K562 (cell line): ENCODE measurements around the gene CYSRT1. TPM values are rescaled to one million over a fixed set of nuclear protein-coding genes. Genes with fewer than 3 reads are reported as not detected.

Experiments used
- ATAC-seq: fragments of 200-7000 bp; cut with Tn5 transposase; 3 replicates; pipeline ENCODE4 v1.9.1; 2020; ENCODE audit warnings: moderate library complexity
- BruUV-seq: library from RNA; stranded (reverse); fragments of 400-500 nt; replicated peaks from 2 replicates; lab custom pipeline; 2021; lab: Mats Ljungman, UMichigan
- CTCF ChIA-PET: fragments of 300-600 bp; formaldehyde crosslinking; extraction: SDS; loops from one replicate; lab custom pipeline; 2021; ENCODE audit warnings: low intra/inter-chr PET ratio; lab: Yijun Ruan, JAX
- POLR2A ChIA-PET: fragments of 300-600, 350-650 bp; sonication (Branson Sonifier 250); formaldehyde crosslinking; extraction: SDS; loops from one replicate; lab custom pipeline; 2021; ENCODE audit warnings: antibody characterized with exemption, inconsistent platforms; lab: Yijun Ruan, JAX
- DNase-seq, 4 experiments: peaks; one replicate each; pipeline versions ENCODE4 v3.0.0 to v3.0.0-alpha.2; 2011 to 2018; ENCODE audit warnings: low spot score in 3 of 4, mixed read lengths in 3 of 4; ENCODE audit errors: extremely low read depth in 1 of 4
- FAIRE-seq: peaks from 2 replicates; lab custom pipeline; 2011; peaks lifted over from hg19 to GRCh38; lab: Jason Lieb, UNC
- H2AFZ ChIP-seq: 2 replicates; pipeline ENCODE4 v1.6.0; 2011; ENCODE audit warnings: low read depth, low read length, control low read depth, inconsistent platforms
- H3K27ac ChIP-seq: fragments of 200-600 bp; 3 replicates; pipeline ENCODE4 v1.8.0; 2011; ENCODE audit warnings: low read depth, mild to moderate bottlenecking, control low read depth, inconsistent platforms, low read length, moderate library complexity, mixed read lengths; ENCODE audit errors: extremely low read depth
- H3K27me3 ChIP-seq, 2 experiments: fragments of 300-600 bp in 1 of 2; 2 replicates in 1 of 2; 3 replicates in 1 of 2; pipeline versions ENCODE4 v1.6.0 to v1.8.0; 2011; ENCODE audit warnings: inconsistent platforms in 2 of 2, low read length in 2 of 2, mild to moderate bottlenecking in 1 of 2, mixed read lengths in 1 of 2, moderate library complexity in 1 of 2; ENCODE audit not compliant: control insufficient read depth in 2 of 2, insufficient read depth in 2 of 2
- H3K36me3 ChIP-seq: fragments of 300-600 bp; 3 replicates; pipeline ENCODE4 v1.8.0; 2011; ENCODE audit warnings: mild to moderate bottlenecking, low read length, inconsistent platforms; ENCODE audit not compliant: control insufficient read depth, insufficient read depth
- H3K4me1 ChIP-seq, 2 experiments: fragments of 200-600 bp in 1 of 2; replicated peaks in 1 of 2; 2 replicates in 1 of 2; 3 replicates in 1 of 2; pipeline versions ENCODE4 v1.5.1 to v1.8.0; 2011; ENCODE audit warnings: inconsistent platforms in 2 of 2, low read length in 2 of 2, mild to moderate bottlenecking in 1 of 2, mixed read lengths in 1 of 2, moderate library complexity in 1 of 2; ENCODE audit not compliant: control insufficient read depth in 2 of 2, insufficient read depth in 2 of 2
- H3K4me2 ChIP-seq: 2 replicates; pipeline ENCODE4 v1.6.1; 2011; ENCODE audit warnings: low read length, control low read depth, inconsistent platforms, mixed read lengths; ENCODE audit not compliant: insufficient read depth
- H3K4me3 ChIP-seq: fragments of 200-600 bp; sonication (generic), shearing (Covaris generic); 2 replicates; pipeline ENCODE4 v1.5.1; 2016; ENCODE audit warnings: control low read depth, inconsistent platforms
- H3K79me2 ChIP-seq: fragments of 200-600 bp; 3 replicates; pipeline ENCODE4 v1.8.0; 2011; ENCODE audit warnings: low read length, inconsistent platforms; ENCODE audit not compliant: control insufficient read depth, insufficient read depth
- H3K9ac ChIP-seq, 2 experiments: 2 replicates each; pipeline versions ENCODE4 v1.6.0 to v1.6.1; 2011; ENCODE audit warnings: low read depth in 2 of 2, low read length in 2 of 2, control low read depth in 1 of 2, inconsistent platforms in 1 of 2, mild to moderate bottlenecking in 1 of 2, mixed read lengths in 1 of 2; ENCODE audit not compliant: insufficient read depth in 1 of 2
- H3K9me1 ChIP-seq: one replicate; pipeline ENCODE4 v1.6.0; 2011; ENCODE audit warnings: inconsistent platforms, mild to moderate bottlenecking, low read length, moderate library complexity; ENCODE audit not compliant: control insufficient read depth, insufficient read depth
- H3K9me3 ChIP-seq: replicated peaks from 2 replicates; pipeline ENCODE4 v1.5.1; 2011; ENCODE audit warnings: low read depth, low read length, inconsistent platforms; ENCODE audit not compliant: control insufficient read depth, insufficient read depth
- H4K20me1 ChIP-seq: replicated peaks from 2 replicates; pipeline ENCODE4 v1.6.1; 2011; ENCODE audit warnings: low read length, inconsistent platforms, mixed read lengths; ENCODE audit not compliant: control insufficient read depth, insufficient read depth
- DIDO1 ChIP-seq: fragments of 450-650 bp; IDR thresholded peaks from 2 replicates; pipeline ENCODE4 v1.6.1; 2016; ENCODE audit warnings: low read depth, missing biosample characterization, missing genetic modification characterization
- GATAD2A ChIP-seq: fragments of 450-650 bp; IDR thresholded peaks from 2 replicates; pipeline ENCODE4 v1.6.1; 2017
- POLR2G ChIP-seq: fragments of 200-400 bp; formaldehyde crosslinking; IDR thresholded peaks from 2 replicates; pipeline ENCODE4 v1.6.1; 2017; ENCODE audit warnings: low read depth, mild to moderate bottlenecking, antibody characterized with exemption, low read length, moderate library complexity
- WGBS: fragments of 100-300 bp; shearing (Covaris generic); methylation state at CpG from one replicate; pipeline ENCODE4 v1.1.6; 2016; ENCODE audit warnings: low coverage, mixed read lengths; ENCODE audit not compliant: insufficient coverage; ENCODE audit errors: missing lambda C conversion rate; 5-methylcytosine and 5-hydroxymethylcytosine counted together
- in situ Hi-C: fragments of 300-500 bp; cut with MboI; formaldehyde crosslinking; loops from 4 replicates; pipeline ENCODE4 v1.15.0; 2018; ENCODE audit warnings: inconsistent platforms, mixed read lengths
- intact Hi-C: fragments of 100-400 bp; cut with micrococcal nuclease; formaldehyde crosslinking; loops from 2 replicates; pipeline ENCODE4 v1.14.2; 2022
- polyA plus RNA-seq, 8 experiments: library from polyadenylated mRNA; depleted of rRNA in 4 of 8; stranded (reverse) in 5 of 8; unstranded in 3 of 8; fragments of >200 nt; fragmentation: Nextera tagmentation in 2 of 8; fragmentation: Illumina TruSeq in 1 of 8; extraction: Ambion mirVana in 2 of 8; extraction: Trizol in 1 of 8; gene quantifications; 2 replicates each; pipeline versions ENCODE4 v1.2.1 to v1.2.3, GENCODE V29; 2011 to 2014; ENCODE audit warnings: inconsistent platforms in 1 of 8, missing spikeins in 1 of 8
- total RNA-seq, 7 experiments: library from RNA; depleted of rRNA in 6 of 7; stranded (reverse); fragments of >200 nt in 6 of 7; fragmentation: Illumina TruSeq in 2 of 7; extraction: Trizol in 2 of 7; gene quantifications; 2 replicates each; pipeline versions ENCODE4 v1.2.1 to v1.2.3, GENCODE V29; 2011 to 2021; ENCODE audit warnings: low replicate concordance in 1 of 7
- TF ChIP-seq, protein P1 (sequence below): fragments of 250-450 bp; sonication (Bioruptor Pico); IDR thresholded peaks from 2 replicates; pipeline ENCODE4 v1.5.0; 2021; ENCODE audit warnings: mild to moderate bottlenecking, borderline replicate concordance

CYSRT1 gene
- total and polyA plus RNA-seq, 9 of the 15 experiments (the other 6 are each of a cell fraction or from before 2014, with no cell fraction given) = 0.04 to 1.4 (median 0.42) TPM; not detected in 3

DNA sequence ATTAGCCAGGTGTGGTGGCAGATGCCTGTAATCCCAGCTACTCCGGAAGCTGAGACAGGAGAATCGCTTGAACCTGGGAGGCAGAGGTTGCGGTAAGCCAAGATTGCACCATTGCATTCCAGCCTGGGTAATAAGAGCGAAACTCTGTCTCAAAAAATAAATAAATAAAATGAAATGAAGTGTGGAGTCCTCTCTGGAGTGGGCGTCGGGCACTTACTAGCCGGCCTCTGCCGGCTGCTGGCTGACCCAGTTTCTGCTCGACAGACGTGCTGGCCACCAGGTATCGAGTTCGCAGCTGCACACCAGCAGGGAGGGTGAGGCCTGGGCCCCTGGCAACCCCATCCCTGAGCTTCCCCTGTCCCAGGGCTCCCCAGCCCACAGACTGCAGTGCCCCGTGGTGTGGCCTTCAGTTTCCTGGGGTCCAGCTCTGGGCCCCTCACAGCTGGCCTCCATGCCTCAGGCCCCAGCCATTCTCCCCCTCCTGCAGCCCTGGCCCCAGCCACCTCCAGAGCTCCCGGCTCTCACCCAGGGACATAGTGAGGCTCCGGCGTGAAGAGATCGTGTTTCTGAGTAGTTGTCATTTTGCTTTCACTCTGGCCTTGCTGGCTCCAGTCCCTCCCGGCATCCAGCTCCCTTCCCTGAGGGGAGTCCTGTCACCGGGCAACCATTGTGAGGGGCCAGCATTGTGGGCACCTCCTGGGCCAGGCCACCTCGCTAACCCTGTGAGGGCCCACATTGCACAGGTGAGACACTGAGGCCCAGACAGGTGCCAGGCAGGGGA is 22.4 kb downstream of the CYSRT1 start:
- no peak overlapping the region for H2AFZ ChIP-seq

DNA sequence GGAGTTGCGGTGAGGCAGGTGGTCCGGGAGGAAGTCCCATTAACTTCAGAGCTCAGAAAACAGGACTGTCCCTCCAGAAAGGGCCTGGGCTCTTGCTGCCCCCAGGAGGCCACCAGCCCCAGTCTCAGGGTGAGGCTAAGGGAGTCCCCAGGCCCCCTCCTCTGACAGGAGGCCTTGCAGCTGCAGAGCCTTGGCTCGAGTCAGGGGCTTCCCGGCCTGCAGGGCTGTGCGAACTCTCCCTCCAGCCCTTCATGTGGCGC is 22.9 kb downstream of the CYSRT1 start:
- FAIRE-seq = no peak
- no peak for ATAC-seq
- Histone ChIP-seq H3K4me1 (peaks cover 11 to 75% of the 10 kb centered on the region in 2 experiments; a peak in 4 of 5 replicates), H3K9ac (peak overlapping the region in 1 of 2 experiments; percentile 71; a peak in 2 of 4 replicates), H3K36me3 (peaks cover 13% of the 10 kb centered on the region), H3K27me3 (no peaks in the 10 kb centered on the region), H2AFZ (no peak overlapping the region), H3K4me3 (no peak overlapping the region), H4K20me1 (peaks cover 16% of the 10 kb centered on the region), H3K27ac (no peak overlapping the region), H3K9me3 (no peaks in the 10 kb centered on the region), H3K79me2 (peaks cover 14% of the 10 kb centered on the region), H3K4me2 (no peak overlapping the region), H3K9me1 (no peaks in the 10 kb centered on the region)
- ChIA-PET CTCF (no interaction called here), POLR2A (interaction anchor here (0.6 to 0.8 kb wide), 2 partner anchors 17 to 174 kb away, joined by 3 read pairs; no protein-coding TSS in a partner anchor)
- no TSS peak for BruUV-seq
- 79% methylated on average over 6 of the region's 6 CpGs for WGBS
- no peak for DNase-seq
- intact Hi-C loops (loop anchor here (10.0 kb wide), 1 partner anchor 463 kb away; no protein-coding TSS in a partner anchor), in situ Hi-C loops (loop anchor here (25.0 kb wide), 1 partner anchor 461 kb away; the partner anchor contains the start of genes CCDC183 and TMEM141)
- TF ChIP-seq POLR2G (0 out of 2 replicates have a peak, but pooled peaks have one; percentile 3), DIDO1 (tag) (no peak)
- TF ChIP-seq, protein P1, sequence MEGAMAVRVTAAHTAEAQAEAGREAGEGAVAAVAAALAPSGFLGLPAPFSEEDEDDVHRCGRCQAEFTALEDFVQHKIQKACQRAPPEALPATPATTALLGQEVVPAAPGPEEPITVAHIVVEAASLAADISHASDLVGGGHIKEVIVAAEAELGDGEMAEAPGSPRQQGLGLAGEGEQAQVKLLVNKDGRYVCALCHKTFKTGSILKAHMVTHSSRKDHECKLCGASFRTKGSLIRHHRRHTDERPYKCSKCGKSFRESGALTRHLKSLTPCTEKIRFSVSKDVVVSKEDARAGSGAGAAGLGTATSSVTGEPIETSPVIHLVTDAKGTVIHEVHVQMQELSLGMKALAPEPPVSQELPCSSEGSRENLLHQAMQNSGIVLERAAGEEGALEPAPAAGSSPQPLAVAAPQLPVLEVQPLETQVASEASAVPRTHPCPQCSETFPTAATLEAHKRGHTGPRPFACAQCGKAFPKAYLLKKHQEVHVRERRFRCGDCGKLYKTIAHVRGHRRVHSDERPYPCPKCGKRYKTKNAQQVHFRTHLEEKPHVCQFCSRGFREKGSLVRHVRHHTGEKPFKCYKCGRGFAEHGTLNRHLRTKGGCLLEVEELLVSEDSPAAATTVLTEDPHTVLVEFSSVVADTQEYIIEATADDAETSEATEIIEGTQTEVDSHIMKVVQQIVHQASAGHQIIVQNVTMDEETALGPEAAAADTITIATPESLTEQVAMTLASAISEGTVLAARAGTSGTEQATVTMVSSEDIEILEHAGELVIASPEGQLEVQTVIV (CRISPR knock-in tag) = no peak

More for the DNA sequence above, 22.4 kb downstream of the CYSRT1 start:
- FAIRE-seq (no peak), ATAC-seq (no peak), DNase-seq (no peak)
- Histone ChIP-seq H3K9me1 (no peaks in the 10 kb centered on the region), H4K20me1 (peaks cover 22% of the 10 kb centered on the region), H3K4me3 (no peak overlapping the region), H3K79me2 (peaks cover 19% of the 10 kb centered on the region), H3K27me3 (no peaks in the 10 kb centered on the region), H3K27ac (no peak overlapping the region), H3K9me3 (no peaks in the 10 kb centered on the region), H3K4me2 (no peak overlapping the region), H3K9ac (peak overlapping the region in 1 of 2 experiments; percentile 71; a peak in 2 of 4 replicates), H3K4me1 (peaks cover 16 to 75% of the 10 kb centered on the region in 2 experiments; a peak in 4 of 5 replicates), H3K36me3 (peaks cover 18% of the 10 kb centered on the region)
- BruUV-seq = no TSS peak
- CTCF ChIA-PET = no interaction called here
- peak; percentile 53 for TF ChIP-seq POLR2G
- TF ChIP-seq GATAD2A = no peak
- WGBS = 70% methylated on average over 19 of the region's 20 CpGs
- POLR2A ChIA-PET = interaction anchor here (0.6 to 0.8 kb wide), 4 partner anchors 9 to 174 kb away, joined by 3 to 4 read pairs (median 3); no protein-coding TSS in a partner anchor
- intact Hi-C loops = loop anchor here (10.0 kb wide), 1 partner anchor 463 kb away; no protein-coding TSS in a partner anchor
- in situ Hi-C loops = loop anchor here (25.0 kb wide), 1 partner anchor 460 kb away; the partner anchor contains the start of genes CCDC183 and TMEM141
